Measurements from ENCODE around the gene TEAD1. TPM values are rescaled to one million over a fixed set of nuclear protein-coding genes. Genes with fewer than 3 reads are reported as not detected.

Gene TEAD1
- total and polyA plus RNA-seq, 9 donors, result 20.0 to 84.1 (median 67.6) TPM

DNA sequence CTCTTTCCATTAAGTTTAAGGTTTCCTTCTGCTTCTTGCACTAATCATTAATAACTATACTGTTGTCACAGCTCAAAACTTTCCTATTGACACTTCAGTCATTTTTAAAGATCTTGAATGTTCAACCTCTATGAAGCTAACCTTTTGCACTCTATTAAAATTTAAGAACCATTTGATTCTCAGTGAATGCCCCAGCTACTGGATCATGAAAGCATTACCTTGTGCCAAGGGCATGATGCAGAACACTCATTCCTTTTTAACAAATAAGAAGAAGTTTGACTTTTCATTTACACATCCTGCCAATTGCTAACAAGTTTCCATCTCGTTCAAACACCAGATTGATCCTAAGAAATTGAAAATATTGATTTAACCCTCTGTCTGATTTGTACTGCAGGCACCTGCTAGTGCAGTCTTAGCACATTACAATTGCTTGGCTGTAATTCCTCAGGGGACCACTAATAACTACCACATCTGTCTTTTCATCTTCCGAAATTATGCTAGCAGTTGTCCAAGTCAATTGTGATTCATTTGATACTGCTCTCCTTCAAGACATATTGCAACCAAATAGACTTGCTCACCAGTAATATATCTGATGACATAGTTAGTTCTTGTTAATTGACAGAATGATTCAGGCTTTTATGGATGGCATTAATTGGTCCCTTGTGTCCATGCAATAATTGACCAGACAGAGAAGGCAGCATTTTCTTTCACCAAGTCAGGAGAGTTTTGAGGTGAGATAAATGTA, 158.4 kb downstream of the TEAD1 start:
- H3K4me1 ChIP-seq (ENCODE audit: insufficient read depth), result peaks cover 24% of the 10 kb centered on the region
- intact Hi-C loops (cut with DNase I), result no loop called here

GRCh38 chr11:12834166-12834565, 159.9 kb downstream of the TEAD1 start:
- no peak for DNase-seq
- no peaks in the 10 kb centered on the region for H3K36me3 ChIP-seq
- TF ChIP-seq POLR2A (IDR thresholded peaks at IDR 0.05), result no peak
- no peak for TF ChIP-seq CTCF (IDR thresholded peaks at IDR 0.05)
- H3K4me1 ChIP-seq (ENCODE audit: insufficient read depth), result peaks cover 24% of the 10 kb centered on the region
- intact Hi-C loops (cut with DNase I), result no loop called here
- WGBS, 3 donors, result 86 to 89% (median 87%) methylated on average over 2 of the region's 2 CpGs
- no peaks in the 10 kb centered on the region for H3K27me3 ChIP-seq
- no peaks in the 10 kb centered on the region for H3K9me3 ChIP-seq
- H3K27ac ChIP-seq, result no peak overlapping the region
- H3K4me3 ChIP-seq, result no peak overlapping the region

More for the DNA sequence above, 158.4 kb downstream of the TEAD1 start:
- H3K36me3 ChIP-seq, result no peaks in the 10 kb centered on the region
- no peak overlapping the region for H3K27ac ChIP-seq
- DNase-seq, result no peak
- TF ChIP-seq POLR2A (IDR thresholded peaks at IDR 0.05) (no peak), EP300 (IDR thresholded peaks at IDR 0.05) (no peak), CTCF (IDR thresholded peaks at IDR 0.05) (no peak)
- WGBS, 3 donors, result 60 to 73% (median 69%) methylated on average over 2 of the region's 2 CpGs
- H3K9me3 ChIP-seq, result no peaks in the 10 kb centered on the region
- H3K27me3 ChIP-seq, result no peaks in the 10 kb centered on the region
- H3K4me3 ChIP-seq, result no peak overlapping the region

- no peaks in the 10 kb centered on the region for H3K27me3 ChIP-seq
- intact Hi-C loops (cut with DNase I), result no loop called here
- no peaks in the 10 kb centered on the region for H3K36me3 ChIP-seq
- H3K9me3 ChIP-seq, result no peaks in the 10 kb centered on the region
- no peak overlapping the region for H3K27ac ChIP-seq
- no peak for DNase-seq
- WGBS, 3 donors, result 97 to 100% (median 97%) methylated on average over 1 of the region's 1 CpG
- no peak for TF ChIP-seq POLR2A (IDR thresholded peaks at IDR 0.05)
- TF ChIP-seq CTCF (IDR thresholded peaks at IDR 0.05), result no peak
- TF ChIP-seq EP300 (IDR thresholded peaks at IDR 0.05), result no peak
- H3K4me3 ChIP-seq, result no peak overlapping the region
- peaks cover 24% of the 10 kb centered on the region for H3K4me1 ChIP-seq (ENCODE audit: insufficient read depth)
Observed at GRCh38 chr11:12834630-12835029, 160.4 kb downstream of the TEAD1 start.

GRCh38 chr11:12835286-12835685, 161.1 kb downstream of the TEAD1 start:
- Histone ChIP-seq H3K9me3 (no peaks in the 10 kb centered on the region), H3K27ac (no peak overlapping the region), H3K36me3 (no peaks in the 10 kb centered on the region), H3K4me3 (no peak overlapping the region), H3K27me3 (no peaks in the 10 kb centered on the region), H3K4me1 (ENCODE audit: insufficient read depth) (peaks cover 18% of the 10 kb centered on the region)
- DNase-seq, result no peak
- intact Hi-C loops (cut with DNase I), result no loop called here
- WGBS, 3 donors, result 88 to 90% (median 88%) methylated on average over 11 of the region's 11 CpGs
- TF ChIP-seq POLR2A (IDR thresholded peaks at IDR 0.05) (no peak), EP300 (IDR thresholded peaks at IDR 0.05) (no peak), CTCF (IDR thresholded peaks at IDR 0.05) (no peak)
